Heart right ventricle (tissue), 16 donors: Measurements from ENCODE around the gene CLCA2. TPM values are rescaled to one million over a fixed set of nuclear protein-coding genes. Genes with fewer than 3 reads are reported as not detected.

ENCODE experiments used
- ATAC-seq, 8 donors: fragments of 200-7000 bp; cut with Tn5 transposase; one replicate each; pipeline ENCODE4 v1.9.1; 2020; ENCODE audit warnings: mild to moderate bottlenecking in 8 of 8, moderate library complexity in 8 of 8, moderate number of reproducible peaks in 1 of 8
- DNase-seq, 2 donors: peaks; one replicate each; pipeline ENCODE4 v3.0.0-alpha.2; 2020
- H3K27ac ChIP-seq, 10 donors: fragments of 200-600 bp; sonication (generic) in 2 of 10; one replicate each; pipeline versions ENCODE4 v1.5.0 to v1.8.0; 2020 to 2022; ENCODE audit warnings: mild to moderate bottlenecking in 3 of 10
- H3K27me3 ChIP-seq, 7 donors: fragments of 200-600 bp; one replicate each; pipeline ENCODE4 v1.8.0; 2021 to 2022; ENCODE audit warnings: mild to moderate bottlenecking in 2 of 7
- H3K36me3 ChIP-seq, 9 donors: fragments of 200-600 bp; sonication (generic) in 1 of 9; one replicate each; pipeline versions ENCODE4 v1.5.0 to v1.8.0; 2020 to 2022; ENCODE audit warnings: mild to moderate bottlenecking in 2 of 9
- H3K4me1 ChIP-seq, 9 donors: fragments of 200-600 bp; sonication (generic) in 1 of 9; one replicate each; pipeline versions ENCODE4 v1.5.0 to v1.8.0; 2020 to 2022; ENCODE audit warnings: mild to moderate bottlenecking in 4 of 9
- H3K4me3 ChIP-seq, 10 donors: fragments of 200-600 bp; sonication (generic) in 2 of 10; one replicate each; pipeline versions ENCODE4 v1.5.0 to v1.8.0; 2020 to 2022; ENCODE audit warnings: mild to moderate bottlenecking in 7 of 10, moderate library complexity in 2 of 10
- H3K9me3 ChIP-seq, 11 donors: fragments of 200-600 bp in 10 of 11; sonication (generic) in 2 of 11; one replicate each; pipeline versions ENCODE4 v1.5.0 to v1.8.0; 2013 to 2022; ENCODE audit warnings: mild to moderate bottlenecking in 2 of 11, control low read depth in 1 of 11, moderate library complexity in 1 of 11
- WGBS, 2 donors: extraction: QIAGEN DNeasy Blood & Tissue Kit; methylation state at CpG; one replicate each; pipeline ENCODE4 v1.1.7; 2013; ENCODE audit warnings: inconsistent platforms in 1 of 2; 5-methylcytosine and 5-hydroxymethylcytosine counted together
- intact Hi-C, 10 donors: fragments of 100-400 bp; cut with DNase I; formaldehyde crosslinking; loops; one replicate each; pipeline versions ENCODE4 v1.11.1 to v1.14.2; 2022
- polyA plus RNA-seq, 2 donors: library from polyadenylated mRNA; stranded (reverse); fragments of 200-250 nt; gene quantifications; one replicate each; pipeline ENCODE4 v1.2.3, GENCODE V29; 2013
- total RNA-seq, 10 donors: library from RNA; stranded (reverse); fragmentation: NEBNext Ultra II Directional in 3 of 10; extraction: Animal tissue kit (Norgen Biotek cat#: 25700) in 3 of 10; gene quantifications; one replicate each; pipeline versions ENCODE4 v1.2.1 to v1.2.4, GENCODE V29; 2021 to 2023
- TF ChIP-seq, protein P1 (sequence below), 9 donors: fragments of 200-600 bp; sonication (generic) in 2 of 9; IDR thresholded peaks; one replicate each; pipeline versions ENCODE4 v1.5.0 to v1.8.0; 2021 to 2022; ENCODE audit warnings: antibody characterized with exemption in 9 of 9, mild to moderate bottlenecking in 5 of 9, moderate library complexity in 1 of 9
- donor health status: Arrhythmogenic right ventricular cardiomyopathy.
- donor health status: ischemic (EF 13 %, LVEDD 7.1; RV severe dilation, severe dysfunction).
- donor health status: healthy with polysubstance abuse.
- donor health status: DM: no; HTN: yes; CAD: no.
- donor health status: DM: no; HTN: no; CAD: no.
- donor health status: ischemic (EF 25% LVEDD 6.9; RV normal size, moderate dysfunction).
- donor health status: ischemic (EF 25% LVEDD 5.7; RV mildly dilated, moderate dysfunction).
- donor health status: healthy.
- donor health status: DM: yes; HTN: yes; CAD: no.
- donor health status: Ischemic cardiomyopathy.
- donor health status: ischemic (EF 35%, LVEDD 5.7; RV mildly dilated, moderate dysfunction).
- donor health status: nonischemic (EF 11% LVEDD 7.7; RV severe dilation, severe dysfunction).
- donor health status: DM: yes; HTN: yes; CAD: no.
- donor health status: PGD.
- donor health status: ischemic (EF 29% LVEDD 5.4; RV normal size, mild dysfunction).
- donor health status: nonischemic (EF 23%, LVEDD 6.1; RV moderate dilation, normal function).

The CLCA2 gene
- total and polyA plus RNA-seq, 12 donors, result 0.03 to 0.07 TPM; not detected in 10

DNA sequence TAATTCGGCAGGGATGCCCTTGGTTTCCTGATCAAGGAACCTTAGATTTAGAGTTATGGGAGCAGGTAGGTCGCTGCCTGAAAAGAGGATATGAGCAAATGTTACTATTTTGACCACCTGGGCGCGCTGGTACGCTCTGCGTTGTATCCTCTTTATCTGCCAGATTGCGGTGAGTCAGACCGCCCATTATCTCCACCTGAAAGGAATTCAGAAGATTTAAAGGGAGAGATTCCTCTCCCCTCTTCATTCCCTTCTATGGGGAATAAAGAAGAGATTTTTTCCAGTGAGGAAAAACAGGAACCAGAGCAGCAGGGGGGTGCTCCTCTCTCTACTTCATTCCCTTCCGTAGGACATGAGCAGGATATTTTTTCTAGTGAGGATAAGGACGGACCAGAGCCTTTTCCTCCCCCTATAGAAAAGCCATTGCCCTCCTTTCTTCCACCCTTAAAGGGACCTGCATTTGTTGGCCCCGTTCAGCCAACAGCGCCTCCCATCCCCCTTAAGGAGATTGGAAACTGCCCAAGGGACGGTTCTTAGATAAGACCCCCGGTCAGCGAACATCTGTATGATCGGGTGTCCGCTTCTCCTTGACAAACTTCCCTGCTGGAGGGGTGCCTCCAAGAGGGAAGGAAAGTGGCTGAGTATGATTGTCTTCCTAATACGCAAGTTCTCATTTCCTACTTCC, 78.9 kb downstream of the CLCA2 start:
- ATAC-seq (peak; percentile 26 to 73 (median 54)), DNase-seq (peak in 1 of 2 donors; percentile 50)
- intact Hi-C loops, result loop anchor here in 7 of 10 donors (2.0 to 10.0 kb wide), 13 partner anchors 30 to 798 kb away; partner anchors contain the start of genes SH3GLB1 (in 4 of the 7), CLCA2 (in 1 of the 7) and ZNHIT6 (in 1 of the 7)
- Histone ChIP-seq H3K27me3 (no peaks in the 10 kb centered on the region), H3K4me1 (peaks cover 0 to 52% (median 25%) of the 10 kb centered on the region in 9 donors), H3K4me3 (peak overlapping the region in 9 of 10 donors; percentile 23 to 58 (median 42)), H3K9me3 (no peaks in the 10 kb centered on the region), H3K36me3 (no peaks in the 10 kb centered on the region), H3K27ac (peak overlapping the region; percentile 15 to 94 (median 84))
- TF ChIP-seq, protein P1, sequence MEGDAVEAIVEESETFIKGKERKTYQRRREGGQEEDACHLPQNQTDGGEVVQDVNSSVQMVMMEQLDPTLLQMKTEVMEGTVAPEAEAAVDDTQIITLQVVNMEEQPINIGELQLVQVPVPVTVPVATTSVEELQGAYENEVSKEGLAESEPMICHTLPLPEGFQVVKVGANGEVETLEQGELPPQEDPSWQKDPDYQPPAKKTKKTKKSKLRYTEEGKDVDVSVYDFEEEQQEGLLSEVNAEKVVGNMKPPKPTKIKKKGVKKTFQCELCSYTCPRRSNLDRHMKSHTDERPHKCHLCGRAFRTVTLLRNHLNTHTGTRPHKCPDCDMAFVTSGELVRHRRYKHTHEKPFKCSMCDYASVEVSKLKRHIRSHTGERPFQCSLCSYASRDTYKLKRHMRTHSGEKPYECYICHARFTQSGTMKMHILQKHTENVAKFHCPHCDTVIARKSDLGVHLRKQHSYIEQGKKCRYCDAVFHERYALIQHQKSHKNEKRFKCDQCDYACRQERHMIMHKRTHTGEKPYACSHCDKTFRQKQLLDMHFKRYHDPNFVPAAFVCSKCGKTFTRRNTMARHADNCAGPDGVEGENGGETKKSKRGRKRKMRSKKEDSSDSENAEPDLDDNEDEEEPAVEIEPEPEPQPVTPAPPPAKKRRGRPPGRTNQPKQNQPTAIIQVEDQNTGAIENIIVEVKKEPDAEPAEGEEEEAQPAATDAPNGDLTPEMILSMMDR (IDR thresholded peaks at IDR 0.05), result no peak
- WGBS, 2 donors, result 11% methylated on average over 18 of the region's 18 CpGs

DNA sequence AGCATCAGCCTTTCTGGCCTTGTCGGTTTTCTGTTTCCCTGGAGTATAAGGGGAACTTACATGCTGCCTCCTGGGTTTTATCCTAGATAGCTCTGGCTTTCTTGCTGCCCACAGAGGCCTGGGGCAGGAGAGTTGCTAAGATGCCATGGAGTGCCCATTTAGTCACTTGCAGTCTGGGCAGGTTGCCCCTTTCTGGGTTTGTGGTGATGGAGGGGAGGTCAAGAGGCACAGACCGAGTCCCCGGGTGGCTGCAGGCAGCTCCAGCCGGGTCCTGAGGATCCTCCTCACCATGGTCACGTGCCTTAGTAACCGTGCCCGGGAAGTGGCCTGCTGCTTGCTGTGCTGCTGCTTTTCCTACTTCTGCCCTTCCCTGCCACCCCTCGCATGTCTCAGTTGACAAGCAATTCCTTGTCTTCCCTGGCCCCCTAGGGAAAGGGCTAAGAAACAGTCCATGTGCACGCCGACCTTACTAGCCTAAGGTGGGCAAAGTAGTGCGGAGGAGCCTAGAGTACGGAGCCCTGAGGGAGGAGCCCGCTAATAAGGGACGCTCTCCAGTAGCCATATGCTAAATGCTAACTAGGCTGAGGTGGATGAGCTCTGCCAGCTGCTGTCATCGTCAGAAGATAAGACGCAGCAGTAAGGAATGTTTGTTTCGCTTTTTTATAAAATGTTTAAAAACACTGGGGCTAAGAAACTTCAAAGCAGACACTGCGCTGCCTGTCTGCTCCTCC, 79.6 kb downstream of the CLCA2 start:
- intact Hi-C loops, result loop anchor here in 7 of 10 donors (2.0 to 10.0 kb wide), 13 partner anchors 31 to 799 kb away; partner anchors contain the start of genes SH3GLB1 (in 4 of the 7), CLCA2 (in 1 of the 7) and ZNHIT6 (in 1 of the 7)
- no peaks in the 10 kb centered on the region for H3K27me3 ChIP-seq
- DNase-seq (peak; percentile 62 to 65), ATAC-seq (peak; percentile 67 to 88 (median 78))
- TF ChIP-seq, protein P1 (IDR thresholded peaks at IDR 0.05), result no peak
- peak overlapping the region; percentile 65 to 94 (median 84) for H3K27ac ChIP-seq
- no peaks in the 10 kb centered on the region for H3K9me3 ChIP-seq
- WGBS, 2 donors, result 11 to 20% methylated on average over 18 of the region's 18 CpGs
- H3K4me3 ChIP-seq, result peak overlapping the region in 9 of 10 donors; percentile 23 to 58 (median 42)
- H3K36me3 ChIP-seq, result no peaks in the 10 kb centered on the region
- peaks cover 0 to 52% (median 25%) of the 10 kb centered on the region in 9 donors for H3K4me1 ChIP-seq

DNA sequence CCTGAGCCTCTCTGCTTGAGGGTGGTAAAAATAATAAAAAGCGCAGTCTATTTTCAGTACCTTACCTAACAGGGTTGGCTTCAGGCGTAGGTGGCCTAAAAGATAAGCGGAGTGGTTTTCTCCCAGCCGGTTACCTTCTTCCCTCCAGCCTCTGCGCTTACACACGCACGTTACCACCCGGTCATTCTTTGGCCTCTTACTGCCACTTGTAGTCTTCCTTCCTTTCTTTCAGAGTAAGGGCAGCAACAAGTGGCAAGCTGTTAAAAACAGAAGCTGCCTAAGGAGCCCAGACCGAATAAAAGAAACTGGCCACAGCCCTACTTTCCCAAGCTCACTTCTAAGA, 80.1 kb downstream of the CLCA2 start:
- H3K27ac ChIP-seq, result peak overlapping the region; percentile 65 to 94 (median 84)
- WGBS, 2 donors, result 23 to 35% methylated on average over 9 of the region's 9 CpGs
- peaks cover 0 to 52% (median 25%) of the 10 kb centered on the region in 9 donors for H3K4me1 ChIP-seq
- no peaks in the 10 kb centered on the region for H3K36me3 ChIP-seq
- ATAC-seq (peak; percentile 43 to 91 (median 80)), DNase-seq (peak in 1 of 2 donors; percentile 46)
- intact Hi-C loops, result loop anchor here in 7 of 10 donors (5.0 to 10.0 kb wide), 10 partner anchors 79 to 799 kb away; partner anchors contain the start of genes SH3GLB1 (in 3 of the 7), CLCA2 (in 1 of the 7) and ZNHIT6 (in 1 of the 7)
- H3K9me3 ChIP-seq, result no peaks in the 10 kb centered on the region
- no peaks in the 10 kb centered on the region for H3K27me3 ChIP-seq
- TF ChIP-seq, protein P1 (IDR thresholded peaks at IDR 0.05), result no peak
- peak overlapping the region in 8 of 10 donors; percentile 23 to 58 (median 46) for H3K4me3 ChIP-seq
